Stimulated activated CD8-positive, alpha-beta memory T cell treated with anti-CD3 and anti-CD28 coated beads, Interleukin-15, amount 100 ng/mL, for 24 hours (primary cell): ENCODE measurements around the gene UNC93A.
"Not testable (repeated sequence)": the region's sequence is repeated elsewhere in the genome, so short reads cannot be mapped to it uniquely, and the experiment has no call there.

Source experiments
- DNase-seq: peaks from one replicate; pipeline ENCODE4 v3.0.0-alpha.2; 2020; ENCODE audit warnings: low read depth

Gene UNC93A

DNA sequence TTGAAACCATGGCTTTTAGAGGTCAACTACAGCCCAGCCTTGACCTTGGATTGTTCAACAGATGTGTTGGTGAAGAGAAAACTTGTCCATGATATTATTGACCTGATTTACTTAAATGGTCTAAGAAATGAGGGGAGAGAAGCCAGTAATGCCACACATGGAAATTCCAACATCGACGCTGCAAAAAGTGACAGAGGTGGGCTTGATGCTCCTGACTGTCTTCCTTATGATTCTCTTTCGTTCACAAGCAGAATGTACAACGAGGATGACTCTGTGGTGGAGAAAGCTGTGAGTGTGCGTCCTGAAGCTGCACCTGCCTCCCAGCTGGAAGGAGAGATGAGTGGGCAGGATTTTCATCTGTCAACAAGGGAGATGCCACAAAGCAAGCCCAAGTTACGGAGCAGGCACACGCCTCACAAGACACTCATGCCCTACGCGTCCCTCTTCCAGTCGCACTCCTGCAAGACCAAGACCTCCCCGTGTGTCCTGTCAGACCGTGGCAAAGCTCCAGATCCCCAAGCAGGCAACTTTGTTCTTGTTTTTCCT is 50.0 kb downstream of the UNC93A start:
- no peak for DNase-seq

GRCh38 chr6:167341665-167342655 is 50.8 kb downstream of the UNC93A start:
- DNase-seq: no peak

- DNase-seq: no peak
These were observed 51.9 kb downstream of the UNC93A start for GRCh38 chr6:167342879-167343610.

DNA sequence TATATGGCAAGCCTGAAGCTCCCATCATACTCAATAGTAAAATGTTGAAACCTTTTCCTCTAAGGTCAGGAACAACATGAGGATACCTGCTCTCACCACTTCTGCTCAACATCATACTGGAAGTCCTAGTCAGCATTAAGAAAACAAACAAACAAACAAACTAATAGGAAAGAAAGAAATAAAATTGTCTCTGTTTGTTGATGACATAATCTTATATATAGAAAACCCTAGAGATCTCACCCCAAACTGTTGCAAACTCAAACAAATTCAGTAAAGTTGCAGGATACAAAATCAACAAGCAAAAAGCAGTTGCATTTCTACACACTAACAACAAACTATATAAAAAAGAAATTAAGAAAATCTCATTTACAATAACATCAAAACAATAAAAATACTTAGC is 54.2 kb downstream of the UNC93A start:
- no peak for DNase-seq

- DNase-seq: no peak
These were observed 54.8 kb downstream of the UNC93A start for GRCh38 chr6:167345960-167346359.

GRCh38 chr6:167347226-167347625 is 56.1 kb downstream of the UNC93A start:
- no peak for DNase-seq

DNA sequence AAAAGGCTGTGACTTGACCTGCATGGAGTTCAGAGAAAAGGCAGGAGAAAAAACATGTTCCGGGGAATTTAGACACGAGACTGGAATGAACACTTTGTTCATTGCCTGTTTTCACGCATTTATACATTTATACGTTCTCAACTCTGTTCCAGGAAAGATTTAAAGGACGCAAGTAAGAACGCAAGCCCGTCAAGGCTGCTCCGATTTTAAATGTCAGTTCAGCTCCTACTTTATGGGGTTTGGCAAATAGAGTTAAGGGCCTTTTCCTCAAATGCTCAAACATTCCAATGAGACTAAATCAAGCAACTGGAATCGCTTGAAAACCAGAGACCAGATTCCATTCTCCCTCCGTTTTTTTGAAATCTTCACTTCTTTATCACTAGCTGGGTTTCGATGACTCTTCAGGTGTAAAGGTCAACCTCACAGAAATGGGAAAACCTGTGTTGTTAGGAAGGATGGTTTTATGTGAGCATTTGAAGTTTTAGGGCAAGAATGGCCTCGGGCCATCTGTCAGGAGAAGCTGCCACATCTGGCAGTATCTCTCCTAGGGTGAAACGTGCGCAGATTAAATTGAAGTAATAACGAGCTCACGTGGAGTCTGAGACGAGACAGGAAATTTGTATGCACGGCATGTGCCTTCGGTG is 58.6 kb downstream of the UNC93A start:
- no peak for DNase-seq

DNA sequence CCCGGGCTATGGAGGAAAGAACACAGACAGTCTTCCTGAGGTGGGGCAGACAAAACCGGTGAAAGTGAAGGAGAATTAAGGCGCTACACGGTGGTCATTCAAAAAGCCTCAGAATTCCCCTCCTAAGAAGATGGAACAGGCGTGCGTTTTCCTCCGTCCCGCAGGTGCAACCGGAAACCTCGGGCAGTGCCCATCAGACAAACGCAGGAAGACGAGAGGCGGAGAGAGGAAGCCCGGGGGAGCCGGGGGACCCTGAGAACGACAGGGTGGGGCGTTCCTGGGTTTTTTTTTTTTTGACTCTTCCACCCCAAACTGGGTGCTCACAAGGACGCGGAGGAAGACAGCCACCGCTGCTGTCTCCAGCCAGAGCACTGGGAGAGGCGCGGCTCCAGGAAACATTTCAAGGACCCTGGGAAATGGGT is 59.2 kb downstream of the UNC93A start:
- DNase-seq: no peak

GRCh38 chr6:167350731-167351655 is 59.9 kb downstream of the UNC93A start:
- DNase-seq: peak; percentile 66

DNA sequence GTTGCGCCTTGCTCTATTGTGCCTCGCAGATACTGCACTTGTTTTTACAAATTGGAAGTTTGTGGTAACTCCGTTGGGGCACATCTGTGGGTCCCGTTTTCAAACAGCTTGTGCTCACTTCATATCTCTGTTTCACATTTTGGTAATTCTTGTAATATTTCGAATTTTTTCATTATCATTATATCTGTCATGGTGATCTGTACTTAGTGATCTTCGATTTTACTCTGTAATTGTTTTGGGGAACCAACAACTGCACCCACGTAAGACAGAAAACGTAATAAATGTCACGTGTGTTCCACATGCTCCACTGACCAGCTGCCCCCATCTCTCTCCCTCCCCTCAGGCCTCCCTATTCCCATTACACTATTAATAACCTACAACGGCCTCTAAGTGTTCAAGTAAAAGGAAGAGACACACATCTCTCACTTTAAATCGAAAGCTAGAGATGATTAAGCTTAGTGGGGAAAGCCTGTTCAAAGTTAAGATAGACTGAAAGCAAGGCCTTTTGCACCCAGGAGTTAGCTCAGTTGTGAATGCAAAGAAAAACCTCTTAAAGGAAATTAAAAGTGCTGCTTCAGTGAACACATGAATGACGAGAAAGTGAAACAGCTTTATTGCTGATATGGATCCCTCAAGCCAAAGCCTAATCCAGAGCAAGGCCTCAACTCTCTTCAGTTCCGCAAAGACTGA is 60.7 kb downstream of the UNC93A start:
- no peak for DNase-seq

DNA sequence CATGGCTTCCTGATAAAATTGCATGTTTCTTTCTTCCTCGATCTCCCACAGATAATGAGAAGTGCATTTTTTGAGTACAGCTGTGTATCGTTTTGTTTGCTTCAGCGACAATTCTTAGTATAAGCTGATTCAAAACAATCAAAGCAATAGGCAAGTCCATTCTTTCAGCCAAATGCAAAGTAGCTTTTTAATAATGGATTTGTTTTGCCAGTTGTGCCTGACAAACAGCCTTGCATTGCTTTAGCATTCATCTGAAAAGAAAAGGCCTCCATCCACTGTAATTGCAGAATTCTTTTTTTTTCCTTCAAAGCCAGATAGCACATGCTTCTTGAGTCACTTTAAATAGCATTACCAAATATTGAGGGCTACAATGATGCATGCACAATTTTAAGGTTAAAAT is 65.8 kb downstream of the UNC93A start:
- DNase-seq: no peak

DNA sequence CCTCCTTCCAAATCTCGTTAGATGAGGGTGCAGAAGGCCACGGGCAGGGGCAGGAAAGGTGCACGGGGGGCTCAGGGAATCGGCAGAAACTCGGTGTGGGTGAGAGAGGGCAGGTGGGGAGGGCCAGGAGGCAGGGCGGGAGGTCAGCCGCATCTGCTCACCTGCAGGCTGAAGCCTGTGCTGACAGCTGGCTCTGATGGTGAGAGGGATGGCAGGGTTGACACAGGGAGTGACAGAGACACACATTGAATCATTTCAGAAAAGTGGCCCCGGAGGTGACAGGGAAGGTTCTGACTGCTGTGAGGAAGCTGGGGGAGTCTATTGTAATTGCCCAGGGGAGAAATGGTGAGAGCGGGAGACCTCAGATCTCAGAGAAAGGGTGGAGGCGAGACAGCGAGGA is 67.3 kb downstream of the UNC93A start:
- DNase-seq: not testable (repeated sequence)

GRCh38 chr6:167361170-167361569 is 70.1 kb downstream of the UNC93A start:
- not testable (repeated sequence) for DNase-seq
